Inferior parietal cortex (tissue), 1 donor: ENCODE data around the gene TERB1.
"Not testable (repeated sequence)": the region's sequence is repeated elsewhere in the genome, so short reads cannot be mapped to it uniquely, and the experiment has no call there.

Experiments used
- DNase-seq: peaks from one replicate; pipeline ENCODE4 v3.0.0-alpha.2; 2016; ENCODE audit errors: extremely low spot score

TERB1 gene

DNA sequence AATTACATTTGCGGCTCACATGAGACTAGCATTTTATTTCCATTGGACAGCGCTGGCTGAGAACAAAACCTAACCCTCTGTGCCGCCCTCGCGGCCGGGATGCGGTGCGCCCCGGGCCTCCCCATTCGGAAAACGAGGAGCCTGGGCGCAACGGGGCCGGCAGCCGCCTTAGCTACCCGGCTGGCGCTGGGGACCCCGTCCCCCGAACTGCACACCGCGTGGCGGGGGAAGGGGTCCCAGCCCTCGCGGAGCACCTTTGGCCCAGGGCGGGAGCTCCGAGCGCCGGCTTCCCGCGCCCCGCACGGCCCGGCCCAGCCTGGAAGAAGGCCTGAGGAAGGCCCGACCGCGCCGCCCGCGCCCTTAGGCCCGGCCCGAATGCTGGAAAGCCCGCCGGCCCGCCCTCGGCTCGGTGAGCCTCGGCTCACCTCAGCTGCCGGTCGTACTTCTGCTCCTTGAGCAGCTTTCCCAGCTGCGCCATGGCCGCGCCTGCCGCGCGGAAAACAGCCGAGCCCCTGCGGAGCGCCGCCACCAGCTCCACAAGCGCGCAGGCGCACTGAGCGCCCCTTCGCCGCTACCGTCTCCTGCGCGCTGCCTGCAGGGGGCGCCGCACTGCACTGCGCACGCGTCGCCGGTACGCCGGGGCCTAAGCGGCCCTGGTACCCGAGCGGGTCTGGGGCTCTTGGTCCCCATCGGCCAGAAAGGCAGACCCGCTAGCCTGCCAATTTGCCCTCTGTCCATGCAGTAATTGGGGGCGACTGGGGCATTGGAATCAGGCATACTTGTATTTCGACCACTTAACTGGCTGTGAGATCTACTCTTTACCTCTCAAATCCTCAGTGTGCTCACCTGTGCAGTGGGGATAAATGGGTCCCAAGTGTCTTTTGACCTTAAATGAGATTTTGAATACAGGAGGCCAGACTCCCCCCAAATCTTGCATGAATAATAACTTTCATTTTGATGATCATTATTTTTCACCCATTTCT lies 29.3 kb upstream of the TERB1 start, which contains the start of gene NAE1:
TSS of gene NAE1 (minus strand) at position 555 of the 983 bp plus-strand sequence. CDS start at position 478, 77 bp downstream.
- peak; percentile 93 for DNase-seq

- DNase-seq: no peak
Measured at GRCh38 chr16:66824006-66824405, 22.6 kb upstream of the TERB1 start.

DNA sequence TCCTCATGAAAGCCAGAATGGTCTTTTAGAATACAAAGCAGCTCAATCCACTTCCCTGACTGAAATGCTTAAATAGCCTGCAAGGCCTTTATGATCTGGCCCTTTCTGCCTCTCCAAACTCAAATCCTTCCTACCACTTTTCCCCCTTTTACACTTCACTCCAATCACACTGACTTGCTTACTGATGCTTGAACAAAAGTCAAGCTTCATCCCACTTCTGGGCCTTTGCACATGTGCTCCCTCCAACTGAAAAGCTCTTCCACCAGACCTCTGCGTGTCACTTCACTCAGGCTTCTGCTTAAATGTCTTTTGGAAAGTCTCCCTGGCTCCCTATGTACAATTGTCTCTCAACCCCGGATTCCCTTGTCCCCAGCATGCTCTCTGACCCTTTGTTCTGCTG lies 13.3 kb upstream of the TERB1 start:
- no peak for DNase-seq

GRCh38 chr16:66811043-66811442 lies 9.7 kb upstream of the TERB1 start:
- no peak for DNase-seq

DNA sequence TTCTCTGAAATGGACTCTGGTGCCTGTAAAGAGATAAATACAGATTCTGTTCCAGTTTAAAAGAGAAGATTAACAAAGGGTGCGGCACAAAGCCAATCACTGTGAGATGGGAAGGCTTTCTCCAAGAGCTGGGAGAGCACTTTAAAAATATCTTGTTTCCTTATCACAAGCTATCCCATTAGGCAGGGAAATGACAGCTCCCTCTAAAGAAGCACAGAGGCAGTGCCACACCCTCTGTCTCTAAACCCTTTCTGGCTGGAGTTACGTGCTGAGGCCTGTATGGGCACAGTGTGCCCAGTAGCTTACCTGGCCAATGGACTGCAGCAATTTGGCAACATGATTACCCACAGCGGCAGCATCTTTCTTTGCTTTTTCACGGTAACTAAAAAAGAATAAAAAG lies 9.0 kb upstream of the TERB1 start:
- DNase-seq: no peak

DNA sequence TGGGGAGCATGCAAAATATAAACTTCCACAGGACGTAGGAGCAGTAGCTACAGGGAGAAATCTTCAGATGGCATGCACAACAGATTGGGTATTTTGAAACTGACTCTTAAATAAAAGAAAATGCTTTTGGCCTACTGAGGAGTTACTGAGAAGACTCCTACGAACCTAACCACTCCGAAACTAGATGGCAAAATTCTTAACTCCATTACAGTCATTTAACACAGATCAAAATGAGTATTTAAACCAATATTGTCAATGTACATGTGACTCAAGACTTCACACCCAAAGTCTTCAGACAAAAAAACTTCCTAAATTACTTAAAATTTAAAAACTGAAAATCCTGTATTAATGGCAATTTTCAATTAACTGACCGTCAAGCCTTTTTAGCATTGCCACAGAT lies 8.4 kb upstream of the TERB1 start:
- DNase-seq: no peak

- DNase-seq: no peak
Measured at GRCh38 chr16:66802159-66802558, 775 bp upstream of the TERB1 start.

- no peak for DNase-seq
Measured at GRCh38 chr16:66800856-66801255, 528 bp downstream of the TERB1 start.

DNA sequence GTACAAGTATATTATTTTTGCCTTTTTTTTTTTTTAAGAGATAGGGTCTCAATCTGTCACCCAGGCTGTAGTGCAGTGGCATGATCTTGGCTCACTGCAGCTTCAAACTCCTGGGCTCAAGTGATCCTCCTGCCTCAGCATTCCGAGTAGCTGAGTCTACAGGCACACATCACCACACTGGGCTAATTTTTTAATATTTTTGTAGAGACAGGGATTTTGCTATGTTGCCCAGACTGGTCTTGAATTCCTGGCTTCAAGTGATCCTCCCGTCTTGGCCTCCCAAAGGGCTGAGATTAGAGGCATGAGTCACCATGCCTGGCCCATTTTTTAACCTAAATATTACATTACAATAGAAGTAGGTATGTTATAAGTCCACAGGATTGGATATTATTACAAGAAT lies 3.2 kb downstream of the TERB1 start:
- no peak for DNase-seq

DNA sequence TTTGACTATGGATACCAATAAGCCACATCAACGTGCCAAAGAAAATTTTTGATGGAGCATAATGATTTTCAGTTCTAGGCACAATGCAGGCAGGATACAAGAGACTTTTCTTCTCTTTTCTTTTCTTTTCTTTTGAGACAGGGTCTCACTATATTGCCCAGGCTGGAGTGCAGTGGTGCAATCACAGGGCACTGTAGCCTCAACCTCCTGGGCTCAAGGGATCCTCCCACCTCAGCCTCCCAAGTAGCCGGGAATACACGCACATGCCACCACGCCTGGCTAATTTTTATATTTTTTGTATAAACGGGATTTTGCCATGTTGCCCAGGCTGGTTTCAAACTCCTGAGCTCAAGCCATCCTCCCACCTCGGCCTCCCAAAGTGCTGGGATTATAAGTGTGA lies 7.4 kb downstream of the TERB1 start:
- DNase-seq: not testable (repeated sequence)

GRCh38 chr16:66790130-66790733 lies 11.2 kb downstream of the TERB1 start:
- no peak for DNase-seq

DNA sequence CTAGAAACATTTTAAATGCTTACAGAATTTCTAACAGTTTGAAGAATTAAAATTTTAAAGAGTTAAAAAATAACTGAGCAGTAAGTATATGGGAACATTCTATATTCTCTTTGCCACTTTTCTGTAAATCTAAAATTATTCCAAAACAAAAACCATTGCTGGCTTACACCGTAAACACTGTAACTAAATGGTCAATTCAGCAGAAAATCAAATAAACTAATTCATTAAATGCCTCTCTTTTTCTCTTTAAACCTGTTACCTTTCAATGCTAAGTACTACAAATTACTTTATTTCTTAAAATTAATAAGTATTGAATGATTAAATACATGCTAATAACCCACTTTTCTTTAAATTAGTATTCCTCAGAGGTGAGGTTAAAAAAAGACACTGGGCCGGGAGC lies 14.0 kb downstream of the TERB1 start:
- no peak for DNase-seq

- no peak for DNase-seq
Measured at GRCh38 chr16:66786551-66786950, 14.8 kb downstream of the TERB1 start.

- DNase-seq: no peak
Measured at GRCh38 chr16:66776457-66776856, 24.9 kb downstream of the TERB1 start.

DNA sequence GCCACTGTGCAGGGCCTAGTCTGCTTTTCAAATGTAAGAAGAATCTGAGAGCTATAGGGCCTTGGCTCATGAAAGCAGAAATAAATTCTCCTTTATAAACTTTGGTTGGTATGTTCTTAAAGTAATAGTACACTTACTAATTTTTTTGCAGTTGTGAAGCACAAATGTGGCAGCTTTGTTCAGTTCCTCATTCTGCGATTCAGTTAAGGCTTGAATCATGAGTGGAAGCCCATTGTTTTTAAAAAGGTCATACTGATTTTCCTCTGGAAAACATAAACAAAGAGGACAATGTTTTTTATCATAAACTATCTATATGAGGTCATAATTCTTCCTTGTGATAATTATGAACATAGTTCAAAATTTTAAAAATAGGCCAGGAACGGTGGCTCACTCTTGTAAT lies 26.4 kb downstream of the TERB1 start:
- DNase-seq: no peak

GRCh38 chr16:66758086-66758485 lies 43.3 kb downstream of the TERB1 start:
- DNase-seq: no peak

GRCh38 chr16:66754819-66755218 lies 46.6 kb downstream of the TERB1 start:
- DNase-seq: no peak

DNA sequence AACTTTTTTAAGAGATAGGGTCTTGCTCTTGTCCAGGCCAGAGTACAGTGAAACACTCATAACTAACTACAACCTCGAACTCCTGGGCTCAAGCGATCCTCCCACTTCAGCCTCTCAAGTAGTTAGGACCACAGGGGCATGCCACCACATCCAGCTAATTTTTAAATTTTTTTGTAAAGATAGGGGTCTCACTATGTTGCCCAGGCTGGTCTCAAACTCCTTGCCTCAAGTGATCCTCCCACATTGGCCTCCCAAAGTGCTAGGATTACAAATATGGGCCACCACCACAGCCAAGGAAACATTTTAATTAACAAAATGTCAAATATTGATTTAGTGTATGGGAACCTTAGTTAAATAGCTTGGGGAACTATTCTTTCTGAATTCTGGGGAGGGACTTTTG lies 47.2 kb downstream of the TERB1 start:
- DNase-seq: no peak

DNA sequence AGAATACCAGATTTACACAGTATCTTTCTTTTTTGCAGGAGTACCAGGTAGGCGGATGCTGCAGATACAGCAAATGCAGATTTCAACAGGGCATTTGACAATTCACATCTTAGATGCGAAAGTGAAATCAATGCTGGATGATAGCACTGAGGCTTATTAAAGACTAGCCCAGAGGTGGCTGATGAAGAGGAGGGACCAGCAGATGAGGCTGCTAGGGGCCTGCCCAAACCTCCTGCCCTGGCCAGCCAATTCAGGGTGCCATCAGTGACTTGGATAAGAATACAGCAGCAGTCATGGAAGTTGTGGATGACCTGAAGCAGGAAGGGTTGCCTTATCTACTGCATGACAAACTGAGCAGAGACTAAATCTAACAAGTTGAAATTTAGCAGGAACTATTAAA lies 48.4 kb downstream of the TERB1 start:
- DNase-seq: no peak

GRCh38 chr16:66752379-66752778 lies 49.0 kb downstream of the TERB1 start:
- DNase-seq: no peak

DNA sequence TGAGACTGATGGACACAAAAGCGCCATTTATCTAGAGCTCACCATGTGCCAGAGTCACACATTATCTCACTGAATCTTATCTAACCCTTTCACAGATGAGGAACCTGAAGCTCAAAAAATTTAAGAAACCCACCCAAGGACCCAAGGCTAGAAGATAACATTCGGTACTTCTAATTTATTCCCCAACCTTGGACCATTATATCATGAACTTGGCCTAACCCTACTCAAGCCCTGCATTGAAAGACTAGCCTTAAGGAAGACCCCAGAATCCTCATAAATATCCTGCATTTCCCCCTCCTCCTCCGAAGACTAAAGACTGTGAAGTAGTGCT lies 49.4 kb downstream of the TERB1 start:
- no peak for DNase-seq

GRCh38 chr16:66751303-66751991 lies 49.9 kb downstream of the TERB1 start, which contains the start of gene DYNC1LI2:
Gene DYNC1LI2 (minus strand): TSS chr16:66751609. CDS start chr16:66751591, 18 bp downstream.
- peak; percentile 79 for DNase-seq

DNA sequence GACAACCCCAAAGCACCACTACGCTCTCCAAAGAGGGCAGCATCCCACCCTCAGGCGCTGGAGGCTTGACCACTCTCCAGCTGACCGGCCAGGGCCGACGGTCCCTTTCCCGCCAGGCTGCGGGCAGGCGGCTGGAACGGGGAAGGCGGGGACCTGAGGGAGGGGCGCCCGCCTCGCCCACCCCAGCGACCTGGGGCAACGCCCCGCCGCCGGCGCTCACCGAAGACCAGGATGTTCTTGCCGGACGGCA lies 50.4 kb downstream of the TERB1 start:
- no peak for DNase-seq
